Renal cortical epithelial cell (primary cell): ENCODE measurements around the gene PAFAH2. TPM values are rescaled to one million over a fixed set of nuclear protein-coding genes. Genes with fewer than 3 reads are reported as not detected.

Source experiments
- total RNA-seq: library from RNA; depleted of rRNA; stranded (reverse); fragments of >200 nt; gene quantifications from 2 replicates; pipeline ENCODE4 v1.2.3, GENCODE V29; 2014

The PAFAH2 gene
- total RNA-seq, 1 donor from 2014 or later = 18.5 TPM

Other genes starting within 250 kb of the PAFAH2 start
- gene SELENON, start 197.9 kb downstream of the PAFAH2 start, total RNA-seq = 7.3 and 38.9 TPM in 2 replicates
- 20.1 and 40.1 TPM in 2 replicates for gene MTFR1L, start 178.1 kb downstream of the PAFAH2 start, total RNA-seq
- gene AUNIP, start 138.6 kb downstream of the PAFAH2 start, total RNA-seq = 0.89 and 5.7 TPM in 2 replicates
- gene PAQR7, start 122.4 kb downstream of the PAFAH2 start, total RNA-seq = 18.2 and 20.7 TPM in 2 replicates
- gene STMN1, start 91.6 kb downstream of the PAFAH2 start, total RNA-seq = 69.2 and 143 TPM in 2 replicates
- gene EXTL1, start 23.7 kb upstream of the PAFAH2 start, total RNA-seq = 0.05 TPM in 1 of 2 replicates, not detected in the other
- gene SLC30A2, start 48.1 kb upstream of the PAFAH2 start, total RNA-seq = 1.1 and 1.4 TPM in 2 replicates
- not detected in 2 replicates for gene TRIM63, start 69.6 kb upstream of the PAFAH2 start, total RNA-seq
- gene PDIK1L, start 113.8 kb upstream of the PAFAH2 start, total RNA-seq = 4.7 and 5.6 TPM in 2 replicates
- gene FAM110D, start 161.0 kb upstream of the PAFAH2 start, total RNA-seq = not detected in 2 replicates
- not detected in 2 replicates for gene C1orf232, start 170.9 kb upstream of the PAFAH2 start, total RNA-seq
- 6.7 and 15.6 TPM in 2 replicates for gene ZNF593, start 171.8 kb upstream of the PAFAH2 start, total RNA-seq
- gene ZNF593OS, start 173.8 kb upstream of the PAFAH2 start, total RNA-seq = not detected in 2 replicates
- 5.2 and 6.4 TPM in 2 replicates for gene CNKSR1, start 179.4 kb upstream of the PAFAH2 start, total RNA-seq
- not detected in 2 replicates for gene CATSPER4, start 192.5 kb upstream of the PAFAH2 start, total RNA-seq
- gene CEP85, start 236.1 kb upstream of the PAFAH2 start, total RNA-seq = 6.6 and 9.4 TPM in 2 replicates